HG03045 (cell line): ENCODE results near the gene BOLA1.
"Not testable (repeated sequence)": the region's sequence is repeated elsewhere in the genome, so short reads cannot be mapped to it uniquely, and the experiment has no call there.

Experiments
- ATAC-seq: cut with Tn5 transposase; IDR thresholded peaks from one replicate; pipeline ENCODE4 v1.9.1; 2021; ENCODE audit warnings: mild to moderate bottlenecking, moderate library complexity; ENCODE audit not compliant: unreplicated experiment

BOLA1 gene

GRCh38 chr1:149927563-149928400, 28.4 kb downstream of the BOLA1 start, which contains the start of gene SF3B4:
Gene SF3B4, minus strand, starts transcription at chr1:149927803. Its CDS starts 44 bp downstream, at chr1:149927759.
- ATAC-seq, result peak; percentile 92

GRCh38 chr1:149928401-149928724, 29.0 kb downstream of the BOLA1 start:
- peak; percentile 7 for ATAC-seq

GRCh38 chr1:149929856-149930255, 30.5 kb downstream of the BOLA1 start:
- no peak for ATAC-seq

- ATAC-seq, result no peak
Observed at GRCh38 chr1:149931212-149931790, 31.9 kb downstream of the BOLA1 start.

GRCh38 chr1:149932474-149932873, 33.1 kb downstream of the BOLA1 start:
- ATAC-seq, result no peak

GRCh38 chr1:149933208-149933607, 33.8 kb downstream of the BOLA1 start:
- ATAC-seq, result no peak

- no peak for ATAC-seq
Observed at GRCh38 chr1:149934356-149934755, 35.0 kb downstream of the BOLA1 start.

GRCh38 chr1:149936170-149936991, 37.0 kb downstream of the BOLA1 start, which contains the start of gene MTMR11:
Gene MTMR11, minus strand, starts transcription at chr1:149936879. Its CDS starts 232 bp downstream, at chr1:149936647.
- ATAC-seq, result no peak

GRCh38 chr1:149936992-149937705, 37.8 kb downstream of the BOLA1 start:
- no peak for ATAC-seq

GRCh38 chr1:149937759-149938158, 38.4 kb downstream of the BOLA1 start:
- no peak for ATAC-seq

GRCh38 chr1:149938668-149939003, 39.3 kb downstream of the BOLA1 start:
- ATAC-seq, result not testable (repeated sequence)

- ATAC-seq, result no peak
Observed at GRCh38 chr1:149940427-149940826, 41.1 kb downstream of the BOLA1 start.

GRCh38 chr1:149942207-149942606, 42.8 kb downstream of the BOLA1 start:
- no peak for ATAC-seq

- no peak for ATAC-seq
Observed at GRCh38 chr1:149942885-149943284, 43.5 kb downstream of the BOLA1 start.

- no peak for ATAC-seq
Observed at GRCh38 chr1:149945206-149945605, 45.8 kb downstream of the BOLA1 start.

- no peak for ATAC-seq
Observed at GRCh38 chr1:149949911-149950310, 50.5 kb downstream of the BOLA1 start.
